Neural cell (in vitro differentiated cells): ENCODE results near the gene BCL2. TPM values are rescaled to one million over a fixed set of nuclear protein-coding genes. Genes with fewer than 3 reads are reported as not detected.
"Not testable (repeated sequence)": the region's sequence is repeated elsewhere in the genome, so short reads cannot be mapped to it uniquely, and the experiment has no call there.

Experiments
- H2AFZ ChIP-seq: fragments of 200-600, 300-800 bp; sonication (generic), shearing (Covaris generic); 2 replicates; pipeline ENCODE4 v1.6.0; 2014; ENCODE audit warnings: low read depth, mild to moderate bottlenecking, antibody characterized with exemption, low read length, moderate library complexity
- H3F3A ChIP-seq: fragments of 200-600 bp; shearing (Covaris generic); 2 replicates; pipeline ENCODE4 v1.6.1; 2016; ENCODE audit warnings: mild to moderate bottlenecking, moderate library complexity, mixed read lengths, antibody characterized with exemption, low read length; ENCODE audit not compliant: insufficient read depth, poor library complexity, severe bottlenecking
- H3K27ac ChIP-seq: fragments of 200-600, 300-800 bp; sonication (generic), shearing (Covaris generic); 2 replicates; pipeline ENCODE4 v1.5.1; 2014; ENCODE audit warnings: mild to moderate bottlenecking, low read length, moderate library complexity
- H3K27me3 ChIP-seq: fragments of 300-800, 200-600 bp; sonication (generic), shearing (Covaris generic); 2 replicates; pipeline ENCODE4 v1.6.0; 2014; ENCODE audit warnings: mild to moderate bottlenecking, low read depth, low read length, moderate library complexity; ENCODE audit not compliant: insufficient read depth
- H3K36me3 ChIP-seq: fragments of 300-800, 200-600 bp; sonication (generic), shearing (Covaris generic); 2 replicates; pipeline ENCODE4 v1.5.1; 2014; ENCODE audit warnings: mild to moderate bottlenecking, antibody characterized with exemption, low read length, moderate library complexity; ENCODE audit not compliant: insufficient read depth
- H3K4me2 ChIP-seq: fragments of 300-800, 200-600 bp; sonication (generic), shearing (Covaris generic); 2 replicates; pipeline ENCODE4 v1.6.0; 2014; ENCODE audit warnings: mild to moderate bottlenecking, low read length
- H3K4me3 ChIP-seq: fragments of 300-800, 200-600 bp; sonication (generic), shearing (Covaris generic); 2 replicates; pipeline ENCODE4 v1.5.1; 2014; ENCODE audit warnings: mild to moderate bottlenecking, low read length, moderate library complexity
- H3K79me2 ChIP-seq: fragments of 200-600 bp; shearing (Covaris generic); replicated peaks from 2 replicates; pipeline ENCODE4 v1.6.0; 2014; ENCODE audit warnings: mild to moderate bottlenecking, low read length, moderate library complexity; ENCODE audit not compliant: insufficient read depth
- H3K9ac ChIP-seq: fragments of 300-800, 200-600 bp; sonication (generic), shearing (Covaris generic); 2 replicates; pipeline ENCODE4 v1.6.1; 2016; ENCODE audit warnings: mild to moderate bottlenecking, low read length, mixed read lengths
- H3K9me2 ChIP-seq: fragments of 200-600 bp; shearing (Covaris generic); 2 replicates; pipeline ENCODE4 v1.6.1; 2016; ENCODE audit warnings: mild to moderate bottlenecking, low read length, mixed read lengths; ENCODE audit not compliant: insufficient read depth
- H3K9me3 ChIP-seq: fragments of 200-600, 300-800 bp; sonication (generic), shearing (Covaris generic); 2 replicates; pipeline ENCODE4 v1.6.1; 2016; ENCODE audit warnings: mild to moderate bottlenecking, mixed run types, low read length, moderate library complexity, mixed read lengths
- H4K20me1 ChIP-seq: fragments of 200-600 bp; shearing (Covaris generic); 2 replicates; pipeline ENCODE4 v1.6.1; 2016; ENCODE audit warnings: mild to moderate bottlenecking, mixed run types; ENCODE audit not compliant: insufficient read depth
- EP300 ChIP-seq: fragments of 450-650 bp; conservative IDR thresholded peaks from 2 replicates; pipeline ENCODE4 v1.6.1; 2014; ENCODE audit warnings: antibody characterized with exemption, mild to moderate bottlenecking, moderate library complexity; ENCODE audit not compliant: poor library complexity, severe bottlenecking
- EZH2 ChIP-seq: fragments of 200-600, 300-800 bp; shearing (Covaris generic), sonication (generic); IDR thresholded peaks from 2 replicates; pipeline ENCODE4 v1.6.1; 2014; ENCODE audit warnings: antibody characterized with exemption, low read length, borderline replicate concordance, mild to moderate bottlenecking; ENCODE audit not compliant: insufficient read depth, poor library complexity, severe bottlenecking
- MXI1 ChIP-seq: fragments of 450-650 bp; conservative IDR thresholded peaks from 2 replicates; pipeline ENCODE4 v1.6.1; 2014; ENCODE audit warnings: antibody characterized with exemption, mild to moderate bottlenecking; ENCODE audit not compliant: poor library complexity, severe bottlenecking
- POLR2AphosphoS5 ChIP-seq: IDR thresholded peaks from 2 replicates; pipeline ENCODE4 v1.6.1; 2012
- RAD21 ChIP-seq: fragments of 450-650 bp; conservative IDR thresholded peaks from 2 replicates; pipeline ENCODE4 v1.6.1; 2014; ENCODE audit warnings: antibody characterized with exemption, mild to moderate bottlenecking, moderate library complexity
- SMC3 ChIP-seq: fragments of 450-650 bp; conservative IDR thresholded peaks from 2 replicates; pipeline ENCODE4 v1.6.1; 2014; ENCODE audit warnings: antibody characterized with exemption, mild to moderate bottlenecking, moderate library complexity; ENCODE audit not compliant: poor library complexity
- TAF1 ChIP-seq: IDR thresholded peaks from 2 replicates; pipeline ENCODE4 v1.6.1; 2012; ENCODE audit warnings: low read depth
- polyA plus RNA-seq: library from polyadenylated mRNA; depleted of rRNA; stranded (reverse); fragments of >200 nt; gene quantifications from 2 replicates; pipeline ENCODE4 v1.2.3, GENCODE V29; 2014
- TF ChIP-seq, protein P1 (sequence below): fragments of 450-650 bp; IDR thresholded peaks from 2 replicates; pipeline ENCODE4 v1.5.1; 2014; ENCODE audit warnings: antibody characterized with exemption, mild to moderate bottlenecking, moderate library complexity; ENCODE audit not compliant: poor library complexity, severe bottlenecking
- TF ChIP-seq, protein P2 (sequence below): IDR thresholded peaks from 2 replicates; pipeline ENCODE4 v1.6.1; 2012; ENCODE audit warnings: borderline replicate concordance

The BCL2 gene
- polyA plus RNA-seq, 1 donor from 2014 or later: 3.4 TPM

DNA sequence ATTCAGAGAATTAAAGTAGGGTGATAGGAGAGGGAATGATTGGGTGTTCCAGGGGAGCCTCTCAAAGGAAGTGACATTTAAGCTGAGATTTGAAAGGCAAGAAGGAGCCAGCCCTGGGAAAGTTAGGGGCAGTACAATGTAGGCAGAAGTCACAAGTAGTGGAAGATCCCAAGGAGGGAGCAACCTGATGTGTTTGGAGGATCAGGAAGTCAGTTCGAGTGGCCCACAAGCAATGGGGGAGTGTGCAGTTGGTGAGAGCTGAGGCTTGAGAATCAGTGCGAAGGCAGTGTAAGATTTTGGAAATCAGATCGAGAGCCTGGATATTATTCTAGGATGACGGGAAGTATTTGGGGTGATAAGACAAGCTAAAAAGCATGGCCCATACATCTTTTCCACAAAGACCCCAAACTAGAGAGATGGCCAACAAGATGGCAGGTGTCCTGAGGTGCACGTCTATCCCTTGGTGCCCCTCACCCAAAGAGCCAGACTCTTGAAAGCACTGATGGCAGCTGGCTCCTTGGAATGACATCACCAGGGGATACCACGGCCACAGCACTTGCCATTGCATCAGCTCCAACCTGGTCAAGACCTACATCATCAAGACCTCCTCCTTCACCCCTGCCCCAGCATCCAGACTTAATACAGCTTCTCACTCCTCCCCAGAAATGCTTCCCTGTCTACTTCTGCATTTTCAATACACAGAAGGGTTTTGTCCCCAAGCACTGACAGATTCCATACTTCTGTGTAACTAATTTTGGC lies 127.3 kb downstream of the BCL2 start:
- Histone ChIP-seq H3K27ac (no peak overlapping the region), H3K4me3 (no peak overlapping the region), H2AFZ (no peak overlapping the region), H3K27me3 (no peaks in the 10 kb centered on the region), H3K79me2 (no peaks in the 10 kb centered on the region), H3K9me3 (no peaks in the 10 kb centered on the region), H3K4me2 (no peak overlapping the region), H3F3A (no peaks in the 10 kb centered on the region), H3K9me2 (no peaks in the 10 kb centered on the region), H4K20me1 (no peaks in the 10 kb centered on the region), H3K36me3 (no peaks in the 10 kb centered on the region), H3K9ac (no peak overlapping the region)
- no peak for TF ChIP-seq SMC3
- TF ChIP-seq, protein P1, sequence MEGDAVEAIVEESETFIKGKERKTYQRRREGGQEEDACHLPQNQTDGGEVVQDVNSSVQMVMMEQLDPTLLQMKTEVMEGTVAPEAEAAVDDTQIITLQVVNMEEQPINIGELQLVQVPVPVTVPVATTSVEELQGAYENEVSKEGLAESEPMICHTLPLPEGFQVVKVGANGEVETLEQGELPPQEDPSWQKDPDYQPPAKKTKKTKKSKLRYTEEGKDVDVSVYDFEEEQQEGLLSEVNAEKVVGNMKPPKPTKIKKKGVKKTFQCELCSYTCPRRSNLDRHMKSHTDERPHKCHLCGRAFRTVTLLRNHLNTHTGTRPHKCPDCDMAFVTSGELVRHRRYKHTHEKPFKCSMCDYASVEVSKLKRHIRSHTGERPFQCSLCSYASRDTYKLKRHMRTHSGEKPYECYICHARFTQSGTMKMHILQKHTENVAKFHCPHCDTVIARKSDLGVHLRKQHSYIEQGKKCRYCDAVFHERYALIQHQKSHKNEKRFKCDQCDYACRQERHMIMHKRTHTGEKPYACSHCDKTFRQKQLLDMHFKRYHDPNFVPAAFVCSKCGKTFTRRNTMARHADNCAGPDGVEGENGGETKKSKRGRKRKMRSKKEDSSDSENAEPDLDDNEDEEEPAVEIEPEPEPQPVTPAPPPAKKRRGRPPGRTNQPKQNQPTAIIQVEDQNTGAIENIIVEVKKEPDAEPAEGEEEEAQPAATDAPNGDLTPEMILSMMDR: no peak
- TF ChIP-seq, protein P2, sequence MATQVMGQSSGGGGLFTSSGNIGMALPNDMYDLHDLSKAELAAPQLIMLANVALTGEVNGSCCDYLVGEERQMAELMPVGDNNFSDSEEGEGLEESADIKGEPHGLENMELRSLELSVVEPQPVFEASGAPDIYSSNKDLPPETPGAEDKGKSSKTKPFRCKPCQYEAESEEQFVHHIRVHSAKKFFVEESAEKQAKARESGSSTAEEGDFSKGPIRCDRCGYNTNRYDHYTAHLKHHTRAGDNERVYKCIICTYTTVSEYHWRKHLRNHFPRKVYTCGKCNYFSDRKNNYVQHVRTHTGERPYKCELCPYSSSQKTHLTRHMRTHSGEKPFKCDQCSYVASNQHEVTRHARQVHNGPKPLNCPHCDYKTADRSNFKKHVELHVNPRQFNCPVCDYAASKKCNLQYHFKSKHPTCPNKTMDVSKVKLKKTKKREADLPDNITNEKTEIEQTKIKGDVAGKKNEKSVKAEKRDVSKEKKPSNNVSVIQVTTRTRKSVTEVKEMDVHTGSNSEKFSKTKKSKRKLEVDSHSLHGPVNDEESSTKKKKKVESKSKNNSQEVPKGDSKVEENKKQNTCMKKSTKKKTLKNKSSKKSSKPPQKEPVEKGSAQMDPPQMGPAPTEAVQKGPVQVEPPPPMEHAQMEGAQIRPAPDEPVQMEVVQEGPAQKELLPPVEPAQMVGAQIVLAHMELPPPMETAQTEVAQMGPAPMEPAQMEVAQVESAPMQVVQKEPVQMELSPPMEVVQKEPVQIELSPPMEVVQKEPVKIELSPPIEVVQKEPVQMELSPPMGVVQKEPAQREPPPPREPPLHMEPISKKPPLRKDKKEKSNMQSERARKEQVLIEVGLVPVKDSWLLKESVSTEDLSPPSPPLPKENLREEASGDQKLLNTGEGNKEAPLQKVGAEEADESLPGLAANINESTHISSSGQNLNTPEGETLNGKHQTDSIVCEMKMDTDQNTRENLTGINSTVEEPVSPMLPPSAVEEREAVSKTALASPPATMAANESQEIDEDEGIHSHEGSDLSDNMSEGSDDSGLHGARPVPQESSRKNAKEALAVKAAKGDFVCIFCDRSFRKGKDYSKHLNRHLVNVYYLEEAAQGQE: no peak
- TF ChIP-seq TAF1: no peak
- no peak for TF ChIP-seq MXI1
- TF ChIP-seq POLR2AphosphoS5: no peak
- no peak for TF ChIP-seq EP300
- TF ChIP-seq RAD21: no peak
- no peak for TF ChIP-seq EZH2

DNA sequence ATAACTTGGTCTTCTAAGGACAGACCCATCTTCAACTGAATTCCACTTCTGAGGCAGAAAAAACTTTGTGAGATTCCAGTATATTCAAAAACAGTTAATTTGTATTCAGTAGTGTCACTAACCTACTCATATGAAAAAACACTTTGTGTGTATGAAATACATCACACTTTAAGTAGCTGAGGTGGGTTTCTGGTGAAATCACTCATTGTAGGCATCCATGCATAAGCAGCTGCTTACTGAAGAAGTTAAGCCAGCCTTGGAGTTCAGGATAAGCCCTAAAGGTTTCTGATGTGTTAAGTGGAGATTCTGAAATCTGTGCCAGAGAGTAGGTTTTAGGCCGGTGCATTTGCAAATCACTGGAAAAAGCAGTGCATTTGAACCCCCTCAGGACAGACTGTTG lies 128.2 kb downstream of the BCL2 start:
- no peak overlapping the region for H3K9ac ChIP-seq
- no peaks in the 10 kb centered on the region for H3K9me3 ChIP-seq
- H3K9me2 ChIP-seq: no peaks in the 10 kb centered on the region
- H3K36me3 ChIP-seq: no peaks in the 10 kb centered on the region
- H3K79me2 ChIP-seq: no peaks in the 10 kb centered on the region
- H3K4me2 ChIP-seq: no peak overlapping the region
- no peaks in the 10 kb centered on the region for H4K20me1 ChIP-seq
- H3K27me3 ChIP-seq: no peaks in the 10 kb centered on the region
- H3K4me3 ChIP-seq: no peak overlapping the region
- no peak overlapping the region for H3K27ac ChIP-seq
- no peaks in the 10 kb centered on the region for H3F3A ChIP-seq
- TF ChIP-seq MXI1 (no peak), EZH2 (no peak), TAF1 (no peak), SMC3 (no peak), EP300 (no peak), POLR2AphosphoS5 (no peak), RAD21 (no peak)
- TF ChIP-seq, protein P2: no peak
- TF ChIP-seq, protein P1: no peak
- H2AFZ ChIP-seq: no peak overlapping the region

DNA sequence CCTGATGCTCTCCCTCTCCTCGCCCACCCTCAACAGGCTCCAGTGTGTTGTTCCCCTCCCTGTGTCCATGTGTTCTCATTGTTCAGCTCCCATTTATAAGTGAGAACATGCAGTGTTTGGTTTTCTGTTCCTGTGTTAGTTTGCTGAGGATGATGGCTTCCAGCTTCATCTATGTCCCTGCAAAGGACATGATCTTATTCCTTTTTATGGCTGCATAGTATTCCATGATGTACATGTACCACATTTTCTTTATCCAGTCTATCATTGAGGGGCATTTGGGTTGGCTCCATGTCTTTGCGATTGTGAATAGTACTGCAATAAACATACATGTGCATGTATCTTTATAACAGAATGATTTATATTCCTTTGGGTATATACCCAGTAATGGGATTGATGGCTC lies 128.7 kb downstream of the BCL2 start:
- H3K9me3 ChIP-seq, H3K4me2 ChIP-seq, H2AFZ ChIP-seq, H3K27ac ChIP-seq, H3K9ac ChIP-seq, H3K36me3 ChIP-seq, H4K20me1 ChIP-seq, H3K79me2 ChIP-seq, H3K27me3 ChIP-seq, H3K4me3 ChIP-seq, H3K9me2 ChIP-seq, H3F3A ChIP-seq: not testable (repeated sequence)
